OCI-LY1 (cell line): ENCODE results near the gene GNG12.
A peak's percentile ranks its signal among the peaks of the same experiment; 100 is the strongest.

Experiments
- H2AFZ ChIP-seq: fragments of 200-600 bp; sonication (generic), shearing (Covaris generic); 2 replicates; pipeline ENCODE4 v1.6.0; 2014; ENCODE audit warnings: antibody characterized with exemption, mild to moderate bottlenecking, low read length
- H3F3A ChIP-seq: fragments of 200-600 bp; sonication (generic), shearing (Covaris generic); 2 replicates; pipeline ENCODE4 v1.6.0; 2014; ENCODE audit warnings: mild to moderate bottlenecking, antibody characterized with exemption, low read length, moderate library complexity; ENCODE audit not compliant: insufficient read depth
- H3K27ac ChIP-seq: fragments of 200-600 bp; sonication (generic); 2 replicates; pipeline ENCODE4 v1.5.1; 2014; ENCODE audit warnings: low read length, mixed run types, mild to moderate bottlenecking, low read depth; ENCODE audit not compliant: poor library complexity, severe bottlenecking
- H3K27me3 ChIP-seq: fragments of 200-600 bp; sonication (generic); 2 replicates; pipeline ENCODE4 v1.6.0; 2014; ENCODE audit warnings: antibody characterized with exemption, mild to moderate bottlenecking, low read length, moderate library complexity; ENCODE audit not compliant: insufficient read depth
- H3K36me3 ChIP-seq: fragments of 200-600 bp; sonication (generic); 2 replicates; pipeline ENCODE4 v1.6.1; 2014; ENCODE audit warnings: mild to moderate bottlenecking, antibody characterized with exemption, low read length, moderate library complexity, mixed read lengths; ENCODE audit not compliant: insufficient read depth
- H3K4me1 ChIP-seq: fragments of 200-600 bp; sonication (generic); 2 replicates; pipeline ENCODE4 v1.5.1; 2014; ENCODE audit warnings: mild to moderate bottlenecking, low read length, moderate library complexity; ENCODE audit not compliant: insufficient read depth, severe bottlenecking
- H3K4me2 ChIP-seq: fragments of 200-600 bp; sonication (generic), shearing (Covaris generic); 2 replicates; pipeline ENCODE4 v1.6.1; 2014; ENCODE audit warnings: low read length
- H3K4me3 ChIP-seq: fragments of 200-600 bp; sonication (generic); 2 replicates; pipeline ENCODE4 v1.5.1; 2014; ENCODE audit warnings: low read length, low read depth, mild to moderate bottlenecking, mixed read lengths; ENCODE audit not compliant: poor library complexity, severe bottlenecking
- H3K79me2 ChIP-seq: fragments of 200-600 bp; shearing (Covaris generic); 2 replicates; pipeline ENCODE4 v1.6.1; 2016; ENCODE audit warnings: mixed run types, low read length, mixed read lengths; ENCODE audit not compliant: insufficient read depth
- H3K9ac ChIP-seq: fragments of 200-600 bp; sonication (generic), shearing (Covaris generic); 2 replicates; pipeline ENCODE4 v1.6.1; 2014; ENCODE audit warnings: mild to moderate bottlenecking, low read length, mixed read lengths
- H3K9me2 ChIP-seq: fragments of 200-600 bp; sonication (generic), shearing (Covaris generic); 2 replicates; pipeline ENCODE4 v1.6.1; 2014; ENCODE audit warnings: low read depth, mild to moderate bottlenecking, low read length, mixed read lengths
- H3K9me3 ChIP-seq: fragments of 200-600 bp; shearing (Covaris generic); 2 replicates; pipeline ENCODE4 v1.6.1; 2014; ENCODE audit warnings: low read length, mixed read lengths
- H4K20me1 ChIP-seq: fragments of 200-600 bp; sonication (generic), shearing (Covaris generic); 2 replicates; pipeline ENCODE4 v1.6.0; 2016; ENCODE audit warnings: mild to moderate bottlenecking, low read length; ENCODE audit not compliant: insufficient read depth
- EZH2 ChIP-seq: fragments of 200-600 bp; sonication (generic), shearing (Covaris generic); IDR thresholded peaks from 2 replicates; pipeline ENCODE4 v1.8.0; 2017; ENCODE audit warnings: borderline replicate concordance, mixed run types, mild to moderate bottlenecking, antibody characterized with exemption, low read length, moderate library complexity, mixed read lengths
- TF ChIP-seq, protein P1 (sequence below): fragments of 200-600 bp; sonication (generic), shearing (Covaris generic); IDR thresholded peaks from 2 replicates; pipeline ENCODE4 v1.5.1; 2017; ENCODE audit warnings: mild to moderate bottlenecking, antibody characterized with exemption, low read length, moderate library complexity, mixed read lengths

The GNG12 gene

GRCh38 chr1:67716800-67717199, 116.5 kb downstream of the GNG12 start:
- Histone ChIP-seq H3K4me3 (no peak overlapping the region), H3K4me1 (peaks cover 34% of the 10 kb centered on the region), H3K9ac (no peak overlapping the region), H3K36me3 (no peaks in the 10 kb centered on the region), H3K9me3 (no peaks in the 10 kb centered on the region), H3K27ac (no peak overlapping the region), H3F3A (no peaks in the 10 kb centered on the region), H3K79me2 (no peaks in the 10 kb centered on the region), H3K27me3 (no peaks in the 10 kb centered on the region), H3K9me2 (no peaks in the 10 kb centered on the region), H3K4me2 (no peak overlapping the region), H2AFZ (no peak overlapping the region), H4K20me1 (no peaks in the 10 kb centered on the region)
- TF ChIP-seq, protein P1, sequence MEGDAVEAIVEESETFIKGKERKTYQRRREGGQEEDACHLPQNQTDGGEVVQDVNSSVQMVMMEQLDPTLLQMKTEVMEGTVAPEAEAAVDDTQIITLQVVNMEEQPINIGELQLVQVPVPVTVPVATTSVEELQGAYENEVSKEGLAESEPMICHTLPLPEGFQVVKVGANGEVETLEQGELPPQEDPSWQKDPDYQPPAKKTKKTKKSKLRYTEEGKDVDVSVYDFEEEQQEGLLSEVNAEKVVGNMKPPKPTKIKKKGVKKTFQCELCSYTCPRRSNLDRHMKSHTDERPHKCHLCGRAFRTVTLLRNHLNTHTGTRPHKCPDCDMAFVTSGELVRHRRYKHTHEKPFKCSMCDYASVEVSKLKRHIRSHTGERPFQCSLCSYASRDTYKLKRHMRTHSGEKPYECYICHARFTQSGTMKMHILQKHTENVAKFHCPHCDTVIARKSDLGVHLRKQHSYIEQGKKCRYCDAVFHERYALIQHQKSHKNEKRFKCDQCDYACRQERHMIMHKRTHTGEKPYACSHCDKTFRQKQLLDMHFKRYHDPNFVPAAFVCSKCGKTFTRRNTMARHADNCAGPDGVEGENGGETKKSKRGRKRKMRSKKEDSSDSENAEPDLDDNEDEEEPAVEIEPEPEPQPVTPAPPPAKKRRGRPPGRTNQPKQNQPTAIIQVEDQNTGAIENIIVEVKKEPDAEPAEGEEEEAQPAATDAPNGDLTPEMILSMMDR, result no peak
- no peak for TF ChIP-seq EZH2

DNA sequence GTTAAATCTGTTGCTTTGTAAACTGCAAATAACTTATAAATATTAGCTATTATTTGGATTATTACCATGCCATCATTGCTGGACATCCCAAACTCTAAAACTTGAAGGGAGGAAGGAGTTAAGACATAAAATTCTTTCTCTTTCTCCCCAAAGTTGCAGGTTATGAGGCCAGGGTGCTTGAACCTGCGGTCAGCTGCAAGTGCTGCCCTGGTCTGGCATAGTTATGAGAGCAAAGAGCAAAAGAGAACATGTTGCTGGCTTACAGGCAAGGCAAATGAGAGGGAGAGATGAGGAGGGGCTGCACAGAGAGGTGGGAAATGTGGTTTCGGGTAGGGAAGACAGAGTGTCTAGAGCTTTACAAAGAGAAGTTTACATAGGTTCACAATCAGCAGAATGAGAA, 117.4 kb downstream of the GNG12 start:
- H3K4me3 ChIP-seq, result no peak overlapping the region
- no peak overlapping the region for H3K9ac ChIP-seq
- H3K79me2 ChIP-seq, result no peaks in the 10 kb centered on the region
- no peaks in the 10 kb centered on the region for H3K27me3 ChIP-seq
- no peaks in the 10 kb centered on the region for H3K36me3 ChIP-seq
- H3K27ac ChIP-seq, result no peak overlapping the region
- no peaks in the 10 kb centered on the region for H4K20me1 ChIP-seq
- H3F3A ChIP-seq, result no peaks in the 10 kb centered on the region
- TF ChIP-seq EZH2, result no peak
- TF ChIP-seq, protein P1, result no peak
- H3K4me1 ChIP-seq, result peaks cover 41% of the 10 kb centered on the region
- no peak overlapping the region for H2AFZ ChIP-seq
- H3K4me2 ChIP-seq, result no peak overlapping the region
- H3K9me3 ChIP-seq, result no peaks in the 10 kb centered on the region
- H3K9me2 ChIP-seq, result no peaks in the 10 kb centered on the region

DNA sequence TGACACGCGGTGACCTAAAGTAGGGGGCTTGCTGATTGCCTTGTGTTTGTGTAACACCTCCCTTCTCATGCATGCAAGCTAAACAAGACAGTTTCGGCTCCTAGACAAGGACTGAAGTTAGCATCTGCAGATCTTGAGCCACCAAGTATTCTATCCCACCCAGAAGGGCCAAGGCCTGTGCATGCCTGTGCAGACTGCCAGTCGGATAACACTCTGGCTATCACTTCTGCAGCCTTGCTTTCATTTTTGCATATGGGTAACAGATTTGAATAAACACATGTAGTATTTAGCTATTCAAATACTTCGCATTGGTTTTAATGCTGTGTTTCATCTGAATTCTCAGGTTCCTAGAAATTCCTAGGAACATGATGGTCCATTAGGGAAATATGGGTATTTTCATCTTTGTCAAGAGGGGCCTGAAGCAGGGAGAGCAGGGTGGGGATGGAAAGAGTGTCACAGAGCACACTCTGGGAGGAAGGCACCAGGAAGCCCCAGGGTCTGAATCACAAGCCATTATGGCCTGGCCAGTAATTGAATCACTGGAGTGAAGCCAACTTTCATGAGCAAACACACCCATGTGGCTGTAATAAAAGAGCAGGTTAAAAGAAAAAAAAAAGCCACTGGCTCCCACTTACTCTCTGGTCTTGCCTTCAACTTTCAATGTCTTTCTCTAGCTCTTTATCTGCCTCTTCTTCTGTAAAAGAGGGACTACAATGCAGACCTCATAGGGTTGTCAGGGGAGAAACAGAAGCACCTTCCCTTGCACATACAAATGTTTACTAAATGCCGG, 120.0 kb downstream of the GNG12 start:
- no peaks in the 10 kb centered on the region for H3K79me2 ChIP-seq
- H3K36me3 ChIP-seq, result no peaks in the 10 kb centered on the region
- H3F3A ChIP-seq, result no peaks in the 10 kb centered on the region
- H3K4me2 ChIP-seq, result peak overlapping the region; percentile 41; the same call in 1 of the 2 replicates
- H3K4me3 ChIP-seq, result peak overlapping the region; percentile 4
- H3K27ac ChIP-seq, result peak overlapping the region; percentile 91
- H3K4me1 ChIP-seq, result peaks cover 47% of the 10 kb centered on the region
- peak overlapping the region; percentile 32; the same call in 1 of the 2 replicates for H3K9ac ChIP-seq
- H3K27me3 ChIP-seq, result no peaks in the 10 kb centered on the region
- no peaks in the 10 kb centered on the region for H3K9me2 ChIP-seq
- H3K9me3 ChIP-seq, result no peaks in the 10 kb centered on the region
- no peak for TF ChIP-seq EZH2
- TF ChIP-seq, protein P1, result no peak
- no peak overlapping the region for H2AFZ ChIP-seq
- H4K20me1 ChIP-seq, result no peaks in the 10 kb centered on the region
